GM06990 (cell line): Measurements from ENCODE around the gene HDAC1.

Experiments used
- DNase-seq: peaks from one replicate; pipeline ENCODE4 v3.0.0-alpha.2; 2011; ENCODE audit not compliant: insufficient read length; ENCODE audit errors: extremely low read depth
- H3K27me3 ChIP-seq: replicated peaks from 2 replicates; pipeline ENCODE4 v1.6.0; 2011; ENCODE audit warnings: low read length; ENCODE audit not compliant: control insufficient read depth, insufficient read depth
- H3K36me3 ChIP-seq: 2 replicates; pipeline ENCODE4 v1.5.1; 2011; ENCODE audit warnings: low read length; ENCODE audit not compliant: control insufficient read depth, insufficient read depth
- H3K4me3 ChIP-seq: replicated peaks from 2 replicates; pipeline ENCODE4 v1.5.1; 2011; ENCODE audit warnings: low read depth, mild to moderate bottlenecking, control low read depth, low read length
- TF ChIP-seq, protein P1 (sequence below): IDR thresholded peaks from 2 replicates; pipeline ENCODE4 v1.5.1; 2011; ENCODE audit warnings: low read length, control low read depth, mild to moderate bottlenecking, inconsistent platforms; ENCODE audit not compliant: insufficient read depth, poor library complexity, severe bottlenecking

HDAC1 gene

DNA sequence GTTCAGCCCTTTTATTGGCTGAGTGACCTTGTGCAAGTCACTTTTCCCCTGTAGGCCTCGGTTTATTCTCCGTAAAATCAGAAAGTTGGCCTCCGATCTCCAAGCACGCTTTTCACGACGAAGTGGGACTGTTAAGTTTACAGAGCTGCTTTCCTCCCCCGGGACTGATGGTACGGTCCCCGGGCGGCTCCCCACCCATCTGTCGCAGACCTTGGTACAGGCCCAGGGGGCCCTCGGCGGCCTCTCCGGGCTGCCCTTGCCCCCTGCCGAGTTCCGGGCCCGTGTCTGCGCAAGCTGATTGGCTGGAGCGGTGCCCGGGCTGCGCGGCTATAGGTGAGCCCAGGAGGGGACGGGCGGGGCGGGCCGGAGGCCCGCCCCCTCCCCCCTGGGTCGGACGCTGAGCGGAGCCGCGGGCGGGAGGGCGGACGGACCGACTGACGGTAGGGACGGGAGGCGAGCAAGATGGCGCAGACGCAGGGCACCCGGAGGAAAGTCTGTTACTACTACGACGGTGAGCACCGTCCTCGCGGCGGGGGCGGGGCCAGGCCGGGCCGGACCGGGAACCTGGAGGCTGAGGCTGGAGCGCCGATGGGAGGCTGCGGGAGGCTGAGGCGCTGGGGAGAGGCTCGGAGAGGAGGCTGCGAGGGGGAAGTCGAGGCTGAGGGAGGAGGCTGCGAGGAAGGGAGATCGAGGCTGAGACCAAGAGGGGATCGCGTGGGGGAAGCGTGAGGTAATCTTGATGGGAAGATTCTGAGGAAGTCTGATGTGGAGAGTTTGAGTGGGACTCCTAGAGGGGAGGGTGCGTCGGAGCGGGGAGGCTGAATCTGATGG is at the start of gene HDAC1:
Gene HDAC1 (plus strand): TSS at position 376 of the 831 bp plus-strand sequence. CDS start 87 bp downstream, at position 463.
- Histone ChIP-seq H3K36me3 (peaks cover 3% of the 10 kb centered on the region; the same call in 1 of the 2 replicates), H3K27me3 (no peaks in the 10 kb centered on the region), H3K4me3 (peak within 1 kb of the TSS; percentile 96)
- peak; percentile 99 for DNase-seq
- TF ChIP-seq, protein P1, sequence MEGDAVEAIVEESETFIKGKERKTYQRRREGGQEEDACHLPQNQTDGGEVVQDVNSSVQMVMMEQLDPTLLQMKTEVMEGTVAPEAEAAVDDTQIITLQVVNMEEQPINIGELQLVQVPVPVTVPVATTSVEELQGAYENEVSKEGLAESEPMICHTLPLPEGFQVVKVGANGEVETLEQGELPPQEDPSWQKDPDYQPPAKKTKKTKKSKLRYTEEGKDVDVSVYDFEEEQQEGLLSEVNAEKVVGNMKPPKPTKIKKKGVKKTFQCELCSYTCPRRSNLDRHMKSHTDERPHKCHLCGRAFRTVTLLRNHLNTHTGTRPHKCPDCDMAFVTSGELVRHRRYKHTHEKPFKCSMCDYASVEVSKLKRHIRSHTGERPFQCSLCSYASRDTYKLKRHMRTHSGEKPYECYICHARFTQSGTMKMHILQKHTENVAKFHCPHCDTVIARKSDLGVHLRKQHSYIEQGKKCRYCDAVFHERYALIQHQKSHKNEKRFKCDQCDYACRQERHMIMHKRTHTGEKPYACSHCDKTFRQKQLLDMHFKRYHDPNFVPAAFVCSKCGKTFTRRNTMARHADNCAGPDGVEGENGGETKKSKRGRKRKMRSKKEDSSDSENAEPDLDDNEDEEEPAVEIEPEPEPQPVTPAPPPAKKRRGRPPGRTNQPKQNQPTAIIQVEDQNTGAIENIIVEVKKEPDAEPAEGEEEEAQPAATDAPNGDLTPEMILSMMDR: no peak

DNA sequence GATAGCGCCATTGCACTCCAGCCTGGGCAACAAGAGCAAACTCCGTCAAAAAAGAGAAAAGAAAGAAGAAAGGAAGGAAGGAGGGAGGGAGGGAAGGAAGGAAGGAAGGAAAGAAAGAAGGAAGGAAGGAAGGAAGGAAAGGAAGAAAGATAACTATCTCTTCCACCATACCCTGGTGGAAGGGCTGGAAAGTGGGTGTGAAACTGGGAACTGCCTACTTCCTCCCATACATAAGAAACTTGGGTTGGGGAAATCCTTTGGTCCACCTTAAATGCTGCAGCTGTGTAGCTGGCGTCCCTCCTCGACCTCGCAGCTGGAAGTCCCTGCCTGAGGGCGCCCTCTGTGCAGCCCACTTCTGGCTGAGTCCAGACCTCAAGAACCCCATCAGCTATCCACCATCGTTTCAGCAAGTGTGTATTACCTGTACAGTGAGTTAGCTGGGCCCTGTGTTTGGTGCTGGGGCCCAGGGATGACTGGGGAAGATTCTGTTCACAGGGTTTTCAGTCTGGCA is 49.5 kb upstream of the HDAC1 start:
- peak; percentile 33 for DNase-seq
- no peak overlapping the region for H3K4me3 ChIP-seq
- TF ChIP-seq, protein P1: no peak

DNA sequence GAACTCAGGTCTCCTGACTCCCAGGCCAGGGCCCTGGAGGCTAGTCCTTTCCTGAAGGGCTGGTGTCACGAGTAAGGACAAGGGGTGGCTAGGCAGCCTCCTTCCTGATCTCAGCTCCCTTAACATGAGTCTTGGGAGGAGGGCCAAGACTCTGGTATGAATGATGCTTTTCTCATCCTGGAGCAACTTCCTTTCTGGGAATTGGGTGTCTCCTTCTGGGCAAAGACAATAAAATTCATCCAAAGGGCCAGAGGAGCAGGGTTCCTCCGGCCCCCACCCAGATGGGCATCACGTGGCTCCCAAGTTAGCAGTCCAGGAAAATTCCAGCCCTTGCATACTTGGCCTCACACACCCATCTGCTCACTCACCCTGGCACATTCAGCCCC is 45.0 kb upstream of the HDAC1 start, which contains the start of gene FAM167B:
Gene FAM167B (plus strand): TSS at position 335 of the 386 bp plus-strand sequence. CDS start 200 bp downstream, outside the sequence.
- no peak within 1 kb of the TSS for H3K4me3 ChIP-seq
- no peaks in the 10 kb centered on the region for H3K27me3 ChIP-seq
- TF ChIP-seq, protein P1: no peak
- no peaks in the 10 kb centered on the region for H3K36me3 ChIP-seq
- DNase-seq: no peak

More for the DNA sequence above, 49.5 kb upstream of the HDAC1 start:
- Histone ChIP-seq H3K36me3 (no peaks in the 10 kb centered on the region), H3K27me3 (no peaks in the 10 kb centered on the region)

DNA sequence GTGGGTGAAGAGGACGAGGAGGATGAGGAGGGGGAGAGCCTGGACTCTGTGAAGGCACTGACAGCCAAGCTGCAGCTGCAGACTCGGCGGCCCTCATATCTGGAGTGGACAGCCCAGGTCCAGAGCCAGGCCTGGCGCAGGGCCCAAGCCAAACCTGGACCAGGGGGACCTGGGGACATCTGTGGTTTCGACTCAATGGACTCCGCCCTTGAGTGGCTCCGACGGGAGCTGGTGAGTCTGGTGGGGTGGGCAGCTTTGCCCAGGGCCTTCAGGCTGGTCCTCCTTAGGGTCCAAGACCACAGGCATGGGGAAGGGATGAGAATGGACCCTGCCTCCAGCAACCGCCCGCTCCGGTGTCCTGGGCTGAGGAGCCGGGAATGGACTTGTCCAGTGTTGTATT is 44.4 kb upstream of the HDAC1 start:
- no peak for DNase-seq
- TF ChIP-seq, protein P1: no peak
- Histone ChIP-seq H3K27me3 (no peaks in the 10 kb centered on the region), H3K4me3 (no peak overlapping the region), H3K36me3 (no peaks in the 10 kb centered on the region)

DNA sequence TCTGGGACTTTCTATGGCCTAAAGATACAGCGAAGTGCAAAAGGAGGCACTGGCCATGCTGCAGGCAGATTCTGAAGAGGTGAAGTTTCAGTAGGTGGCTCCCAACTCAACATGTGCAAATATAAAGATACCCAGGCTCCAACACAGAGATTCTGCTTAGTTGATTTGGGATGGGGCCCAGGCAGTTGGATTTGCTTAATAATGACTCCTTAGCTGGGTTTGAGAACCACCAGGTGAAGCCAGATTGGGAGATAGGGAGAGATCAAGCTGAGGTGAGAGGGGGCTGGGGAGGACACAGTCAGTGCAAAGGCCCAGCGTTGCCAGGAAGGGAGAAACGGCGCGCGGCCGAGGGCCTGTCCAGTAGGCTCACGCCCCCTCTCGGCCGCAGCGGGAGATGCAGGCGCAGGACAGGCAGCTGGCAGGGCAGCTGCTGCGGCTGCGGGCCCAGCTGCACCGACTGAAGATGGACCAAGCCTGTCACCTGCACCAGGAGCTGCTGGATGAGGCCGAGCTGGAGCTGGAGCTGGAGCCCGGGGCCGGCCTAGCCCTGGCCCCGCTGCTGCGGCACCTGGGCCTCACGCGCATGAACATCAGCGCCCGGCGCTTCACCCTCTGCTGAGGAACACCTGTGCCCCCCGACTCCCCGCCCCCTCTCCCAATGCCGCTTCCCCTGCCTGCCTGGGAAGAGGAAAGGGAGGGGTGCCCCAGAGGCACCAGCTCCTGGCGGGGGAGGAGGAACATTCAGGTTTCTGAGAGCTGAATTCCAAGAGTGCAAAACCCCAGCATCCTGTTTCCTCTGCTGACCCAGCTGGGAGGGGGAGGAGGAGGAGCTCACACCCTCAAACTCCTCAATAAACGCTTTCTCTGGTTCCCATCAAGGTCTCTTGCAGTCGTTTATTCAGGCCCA is 43.6 kb upstream of the HDAC1 start:
- H3K27me3 ChIP-seq: no peaks in the 10 kb centered on the region
- H3K4me3 ChIP-seq: no peak overlapping the region; the same call in 1 of the 2 replicates
- no peaks in the 10 kb centered on the region for H3K36me3 ChIP-seq
- TF ChIP-seq, protein P1: peak; percentile 98
- peak; percentile 88 for DNase-seq
